ENCODE results near the gene BRI3. TPM values are rescaled to one million over a fixed set of nuclear protein-coding genes. Genes with fewer than 3 reads are reported as not detected.
A peak's percentile ranks its signal among the peaks of the same experiment; 100 is the strongest.

Gene BRI3
- total and polyA plus RNA-seq, 9 of the 15 experiments (the other 6 are each of a cell fraction or from before 2014, with no cell fraction given): 4.3 to 57.4 (median 18.6) TPM

GRCh38 chr7:98303176-98303865, 21.8 kb downstream of the BRI3 start:
- no TSS peak for BruUV-seq (replicated peaks)
- Histone ChIP-seq H2AFZ (ENCODE audit: low read depth, low read length) (no peak overlapping the region), H3K79me2 (ENCODE audit: control insufficient read depth, insufficient read depth, low read length) (no peaks in the 10 kb centered on the region), H3K27me3 (ENCODE audit: control insufficient read depth in 2 of 2, insufficient read depth in 2 of 2, low read length in 2 of 2) (peaks cover 4 to 42% of the 10 kb centered on the region in 2 experiments; a peak in 3 of 5 replicates), H3K9me1 (ENCODE audit: control insufficient read depth, insufficient read depth, low read length) (no peaks in the 10 kb centered on the region), H3K4me2 (ENCODE audit: insufficient read depth, low read length) (no peak overlapping the region), H4K20me1 (replicated peaks; ENCODE audit: control insufficient read depth, insufficient read depth, low read length) (peaks cover 8% of the 10 kb centered on the region), H3K4me3 (no peak overlapping the region), H3K36me3 (ENCODE audit: control insufficient read depth, insufficient read depth, low read length) (peaks cover 38% of the 10 kb centered on the region), H3K27ac (ENCODE audit: extremely low read depth, low read depth, low read length) (no peak overlapping the region), H3K9ac (ENCODE audit: insufficient read depth in 1 of 2, low read depth in 2 of 2, low read length in 2 of 2) (peak overlapping the region in 1 of 2 experiments; percentile 69; a peak in 2 of 4 replicates), H3K4me1 (replicated peaks in 1 of 2; ENCODE audit: control insufficient read depth in 2 of 2, insufficient read depth in 2 of 2, low read length in 2 of 2) (peaks cover 0 to 25% of the 10 kb centered on the region in 2 experiments; a peak in 3 of 5 replicates), H3K9me3 (replicated peaks; ENCODE audit: control insufficient read depth, insufficient read depth, low read depth, low read length) (no peaks in the 10 kb centered on the region)
- intact Hi-C loops (cut with micrococcal nuclease) (no loop called here), in situ Hi-C loops (cut with MboI) (loop anchor here (5.0 kb wide), 1 partner anchor 104 kb away; no protein-coding TSS in a partner anchor)
- ATAC-seq (no peak), FAIRE-seq (no peak), DNase-seq (ENCODE audit: extremely low read depth in 1 of 4, low spot score in 3 of 4) (no peak)
- CTCF ChIA-PET (ENCODE audit: low intra/inter-chr PET ratio): no interaction called here
- WGBS (ENCODE audit: insufficient coverage, low coverage, missing lambda C conversion rate): 42% methylated on average over 19 of the region's 19 CpGs
- TF ChIP-seq ARID3A (IDR thresholded peaks at IDR 0.05; ENCODE audit: borderline replicate concordance, low read depth, low read length): no peak
- TF ChIP-seq, protein P1, sequence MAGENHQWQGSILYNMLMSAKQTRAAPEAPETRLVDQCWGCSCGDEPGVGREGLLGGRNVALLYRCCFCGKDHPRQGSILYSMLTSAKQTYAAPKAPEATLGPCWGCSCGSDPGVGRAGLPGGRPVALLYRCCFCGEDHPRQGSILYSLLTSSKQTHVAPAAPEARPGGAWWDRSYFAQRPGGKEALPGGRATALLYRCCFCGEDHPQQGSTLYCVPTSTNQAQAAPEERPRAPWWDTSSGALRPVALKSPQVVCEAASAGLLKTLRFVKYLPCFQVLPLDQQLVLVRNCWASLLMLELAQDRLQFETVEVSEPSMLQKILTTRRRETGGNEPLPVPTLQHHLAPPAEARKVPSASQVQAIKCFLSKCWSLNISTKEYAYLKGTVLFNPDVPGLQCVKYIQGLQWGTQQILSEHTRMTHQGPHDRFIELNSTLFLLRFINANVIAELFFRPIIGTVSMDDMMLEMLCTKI (IDR thresholded peaks at IDR 0.05; ENCODE audit: partially characterized antibody): no peak
- no peak for TF ChIP-seq KLF13 (tag; IDR thresholded peaks at IDR 0.05; ENCODE audit: borderline replicate concordance, low read depth)
- TF ChIP-seq ZNF12 (CRISPR knock-in tag; IDR thresholded peaks at IDR 0.05): no peak
- TF ChIP-seq SNRNP70 (optimal IDR thresholded peaks at IDR 0.05; ENCODE audit: low read depth, low read length): no peak
- POLR2A ChIA-PET: interaction anchor here (0.5 to 1.8 kb wide), 3 partner anchors 9 to 47 kb away, joined by 4 to 5 read pairs (median 4); no protein-coding TSS in a partner anchor
